Cardiac fibroblast (primary cell): ENCODE data around the gene CCDC185.
A peak's percentile ranks its signal among the peaks of the same experiment; 100 is the strongest.

Experiments used
- DNase-seq, 2 donors: peaks; one replicate each; pipeline versions ENCODE4 v3.0.0 to v3.0.0-alpha.2; 2010; ENCODE audit warnings: low read depth in 2 of 2
- H3K4me3 ChIP-seq, 2 donors: replicated peaks in 1 of 2; 1 replicate in 1 of 2; 2 replicates in 1 of 2; pipeline ENCODE4 v1.5.1; 2011; ENCODE audit warnings: low read depth in 2 of 2, low read length in 2 of 2, mild to moderate bottlenecking in 2 of 2, moderate library complexity in 1 of 2
- CTCF ChIP-seq: IDR thresholded peaks from one replicate; pipeline ENCODE4 v1.5.1; 2011; ENCODE audit warnings: low read depth, mild to moderate bottlenecking, low read length, inconsistent platforms

Gene CCDC185

GRCh38 chr1:223393275-223394214 is at the start of gene CCDC185:
Gene CCDC185, plus strand, starts transcription at chr1:223393415. Its CDS starts 61 bp downstream, at chr1:223393476.
- no peak for DNase-seq
- H3K4me3 ChIP-seq = no peak within 1 kb of the TSS
- no peak for TF ChIP-seq CTCF

- peak in 1 of 2 donors; percentile 19 for DNase-seq
- no peak for TF ChIP-seq CTCF
Observed at GRCh38 chr1:223343692-223344091, 49.5 kb upstream of the CCDC185 start.

GRCh38 chr1:223344491-223344890 is 48.7 kb upstream of the CCDC185 start:
- DNase-seq = no peak
- no peak for TF ChIP-seq CTCF
- no peak overlapping the region for H3K4me3 ChIP-seq

More at GRCh38 chr1:223343692-223344091, 49.5 kb upstream of the CCDC185 start:
- H3K4me3 ChIP-seq = no peak overlapping the region

GRCh38 chr1:223345720-223346119 is 47.5 kb upstream of the CCDC185 start:
- no peak for TF ChIP-seq CTCF
- no peak for DNase-seq
- H3K4me3 ChIP-seq = no peak overlapping the region

GRCh38 chr1:223346311-223346710 is 46.9 kb upstream of the CCDC185 start:
- no peak for TF ChIP-seq CTCF
- DNase-seq = no peak
- H3K4me3 ChIP-seq = no peak overlapping the region

GRCh38 chr1:223347583-223347982 is 45.6 kb upstream of the CCDC185 start:
- no peak for DNase-seq
- H3K4me3 ChIP-seq = no peak overlapping the region
- TF ChIP-seq CTCF = no peak
